HG02588 (cell line): ENCODE data around the gene CRYGC.
"Not testable (repeated sequence)": the region's sequence is repeated elsewhere in the genome, so short reads cannot be mapped to it uniquely, and the experiment has no call there.

Experiments
- ATAC-seq: cut with Tn5 transposase; IDR thresholded peaks from one replicate; pipeline ENCODE4 v1.9.1; 2021; ENCODE audit warnings: mild to moderate bottlenecking, moderate library complexity; ENCODE audit not compliant: unreplicated experiment

The CRYGC gene

DNA sequence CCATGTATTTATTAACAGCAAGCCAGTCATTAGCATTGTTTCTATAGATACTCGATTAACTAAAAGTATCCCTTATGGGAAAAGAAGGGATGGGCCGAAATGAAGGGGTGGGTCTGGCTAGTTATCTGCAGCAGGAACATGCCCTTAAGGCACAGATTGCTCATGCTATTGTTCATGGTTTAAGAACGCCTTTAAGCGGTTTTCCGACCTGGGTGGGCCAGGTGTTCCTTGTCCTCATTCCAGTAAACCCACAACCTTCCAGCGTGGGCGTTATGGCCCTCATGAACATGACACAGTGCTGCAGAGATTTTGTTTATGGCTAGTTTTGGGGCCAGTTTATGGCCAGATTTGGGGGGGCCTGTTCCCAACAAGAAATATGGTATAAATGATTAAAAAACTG is 8.7 kb upstream of the CRYGC start:
- not testable (repeated sequence) for ATAC-seq

GRCh38 chr2:208136716-208137094 is 7.1 kb upstream of the CRYGC start:
- no peak for ATAC-seq

- no peak for ATAC-seq
Measured at GRCh38 chr2:208135794-208136715, 6.4 kb upstream of the CRYGC start.

DNA sequence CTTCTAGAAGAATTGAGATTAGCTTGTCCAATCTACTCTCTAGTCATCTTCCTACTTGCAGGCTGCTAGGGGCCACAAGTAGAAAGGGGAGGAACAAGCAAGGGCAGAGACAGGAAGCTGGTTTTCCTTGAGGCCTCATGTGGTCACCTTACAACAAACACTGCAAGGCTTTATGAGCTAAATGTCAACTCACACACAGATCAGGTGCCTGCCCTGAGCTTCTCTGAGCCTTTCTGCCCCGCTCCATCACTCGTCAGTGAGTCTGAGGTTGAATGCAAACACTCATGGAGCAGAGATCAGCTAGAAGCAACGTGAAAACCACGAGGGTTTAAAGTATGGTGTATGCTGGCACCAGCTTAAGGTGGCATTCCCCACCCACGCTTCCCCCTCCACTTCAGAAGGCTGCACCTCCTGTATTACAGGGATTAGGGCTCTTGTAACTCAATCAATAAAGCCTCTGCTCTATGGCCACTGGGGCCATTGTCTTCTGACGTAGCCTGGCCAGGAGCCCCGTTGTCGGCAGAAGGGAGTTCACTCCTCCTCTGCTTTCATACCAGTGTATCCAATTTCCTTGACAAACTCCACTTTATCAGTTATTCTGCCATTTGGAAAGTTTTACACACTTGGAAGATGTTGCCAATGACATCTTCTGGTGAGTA is 5.4 kb upstream of the CRYGC start:
- ATAC-seq: no peak

DNA sequence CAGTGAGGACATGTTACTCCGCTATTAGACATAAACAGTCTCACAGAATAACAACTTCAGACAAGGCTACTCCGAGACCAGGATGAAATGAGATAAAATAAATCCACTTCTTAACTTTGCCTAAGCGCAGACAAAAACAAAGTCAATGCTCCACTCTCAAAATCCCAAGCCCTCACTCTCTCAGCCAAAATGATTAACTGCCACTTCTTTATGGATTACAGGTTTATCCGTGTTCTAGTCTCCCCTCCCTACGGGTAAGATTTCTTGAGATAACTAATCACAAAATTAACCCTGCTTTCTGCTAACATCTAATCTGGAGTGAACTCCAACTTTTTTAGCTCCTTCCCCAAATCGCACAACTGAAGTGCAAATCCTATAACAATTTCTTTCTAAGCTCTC is 1.1 kb upstream of the CRYGC start:
- no peak for ATAC-seq

DNA sequence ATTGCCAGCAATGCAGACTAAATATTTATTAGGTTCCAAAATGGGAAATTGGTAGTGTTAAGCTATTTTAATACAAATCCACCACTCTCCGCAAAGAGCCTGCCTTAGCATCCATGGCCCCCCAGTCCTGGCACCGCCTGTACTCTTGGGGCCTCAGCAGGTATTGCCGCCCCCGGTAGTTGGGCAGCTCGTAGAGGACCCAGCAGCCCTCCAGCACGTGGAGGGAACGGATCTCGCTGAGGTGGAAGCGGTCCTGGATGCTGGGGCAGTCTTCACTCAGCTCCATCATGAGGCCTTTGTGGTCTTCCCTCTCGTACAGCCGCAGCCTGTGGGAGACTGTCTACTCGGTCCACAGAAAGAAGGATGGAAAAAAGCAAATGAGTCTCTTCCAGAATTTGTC is 1.5 kb downstream of the CRYGC start:
- no peak for ATAC-seq

GRCh38 chr2:208127090-208127489 is 2.5 kb downstream of the CRYGC start:
- no peak for ATAC-seq

- no peak for ATAC-seq
Measured at GRCh38 chr2:208125251-208125650, 4.4 kb downstream of the CRYGC start.

- not testable (repeated sequence) for ATAC-seq
Measured at GRCh38 chr2:208124013-208124715, 5.5 kb downstream of the CRYGC start, which contains the start of gene CRYGD. Gene CRYGD (minus strand): TSS chr2:208124524. CDS start chr2:208124473, 51 bp downstream.

- no peak for ATAC-seq
Measured at GRCh38 chr2:208122248-208122647, 7.4 kb downstream of the CRYGC start.

DNA sequence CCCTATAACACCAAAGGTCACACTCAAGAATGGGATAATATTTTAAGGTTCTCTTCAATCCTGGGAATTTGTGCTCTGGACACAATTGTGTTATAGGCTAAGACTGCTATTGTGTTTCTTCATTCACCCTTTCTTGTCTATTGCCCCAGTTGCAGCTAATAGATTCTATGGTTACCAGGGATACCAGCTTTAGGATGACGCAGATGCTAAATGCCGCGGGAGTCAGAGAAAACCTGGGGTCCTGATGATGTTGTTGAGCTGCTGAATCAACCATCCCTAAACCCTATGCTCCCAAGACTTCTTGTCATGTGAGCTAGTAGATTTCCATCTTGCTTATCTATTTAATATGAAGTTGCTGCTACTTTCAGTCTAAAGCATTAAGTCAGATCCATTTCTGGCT is 10.7 kb downstream of the CRYGC start:
- no peak for ATAC-seq

DNA sequence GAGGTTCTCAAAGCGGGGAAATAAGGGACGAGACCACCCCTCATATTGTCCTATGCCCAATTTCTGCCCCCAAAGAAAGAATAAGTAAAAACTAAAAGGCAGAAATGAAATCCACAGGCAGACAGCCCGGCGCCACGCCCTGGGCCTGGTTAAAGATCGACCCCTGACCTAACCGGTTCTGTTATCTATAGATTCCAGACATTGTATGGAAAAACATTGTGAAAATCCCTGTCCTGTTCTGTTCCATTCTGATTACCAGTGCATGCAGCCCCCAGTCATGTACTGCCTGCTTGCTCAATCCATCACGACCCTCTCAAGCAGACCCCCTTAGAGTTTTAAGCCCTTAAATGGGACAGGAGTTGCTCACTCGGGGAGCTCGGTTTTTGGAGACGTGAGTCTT is 12.2 kb downstream of the CRYGC start:
- ATAC-seq: not testable (repeated sequence)

- no peak for ATAC-seq
Measured at GRCh38 chr2:208112969-208113368, 16.7 kb downstream of the CRYGC start.

GRCh38 chr2:208112273-208112745 is 17.3 kb downstream of the CRYGC start:
- ATAC-seq: not testable (repeated sequence)

DNA sequence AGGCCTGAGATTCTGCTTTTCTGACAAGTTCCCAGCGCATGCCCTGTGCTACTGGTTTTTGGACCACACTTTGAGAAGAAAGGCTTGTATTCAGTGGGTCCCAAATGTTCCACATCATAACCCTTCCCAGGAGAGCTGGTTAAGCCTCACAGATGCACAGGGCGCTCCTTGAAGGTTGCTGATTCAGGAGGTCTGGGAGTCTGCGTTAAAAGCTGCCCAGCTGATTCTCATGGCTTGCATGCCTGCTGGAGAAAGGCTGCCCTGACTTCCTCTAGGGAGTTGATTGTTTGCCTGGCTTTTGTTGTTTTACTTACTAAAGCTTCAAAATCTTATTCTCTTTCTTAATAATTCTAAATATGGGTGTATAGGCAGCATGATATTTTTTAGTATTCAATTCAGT is 26.0 kb downstream of the CRYGC start:
- ATAC-seq: no peak

DNA sequence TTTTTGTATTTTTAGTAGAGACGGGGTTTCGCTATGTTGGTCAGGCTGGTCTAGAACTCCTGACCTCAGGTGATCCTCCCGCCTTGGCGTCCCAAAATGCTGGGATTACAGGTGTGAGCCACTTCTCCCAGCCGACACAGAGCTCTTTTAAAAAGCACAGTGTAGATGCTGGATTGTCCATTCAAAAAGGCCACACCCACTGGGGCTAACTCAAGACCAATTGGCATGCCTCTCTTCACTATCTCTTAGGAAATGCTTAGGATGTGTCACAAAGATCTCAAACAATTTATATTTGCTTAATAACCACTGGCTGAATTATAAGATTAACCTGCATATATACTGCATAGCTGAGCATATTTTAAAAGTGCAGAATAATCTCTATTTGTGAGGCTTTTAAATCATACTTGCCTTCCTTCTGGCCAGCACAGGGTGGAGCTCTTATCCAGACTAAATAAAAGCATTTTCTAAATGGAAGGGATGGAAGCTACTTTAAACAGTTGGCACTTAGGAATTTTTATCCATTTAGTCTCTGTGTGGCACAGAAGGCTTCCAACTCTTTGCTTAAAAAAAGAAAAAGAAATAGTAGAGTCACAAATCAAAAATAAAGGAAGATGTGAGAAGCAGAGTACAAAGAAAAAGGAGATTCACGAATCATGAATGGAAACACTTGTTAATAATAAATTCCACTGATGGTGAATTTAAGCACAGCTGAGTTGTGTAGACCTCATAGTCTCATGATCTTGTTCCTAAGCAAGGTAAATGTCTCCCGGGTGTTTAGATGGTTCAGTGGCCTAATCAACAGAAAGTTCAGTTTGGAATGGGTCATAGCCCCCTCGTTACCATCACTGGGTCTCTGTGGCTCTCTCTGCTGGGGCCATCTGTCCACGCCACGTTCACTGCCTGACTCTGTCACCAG is 27.7 kb downstream of the CRYGC start:
- ATAC-seq: no peak

GRCh38 chr2:208099682-208100470 is 29.8 kb downstream of the CRYGC start:
- ATAC-seq: no peak

GRCh38 chr2:208098701-208099100 is 30.9 kb downstream of the CRYGC start:
- not testable (repeated sequence) for ATAC-seq

DNA sequence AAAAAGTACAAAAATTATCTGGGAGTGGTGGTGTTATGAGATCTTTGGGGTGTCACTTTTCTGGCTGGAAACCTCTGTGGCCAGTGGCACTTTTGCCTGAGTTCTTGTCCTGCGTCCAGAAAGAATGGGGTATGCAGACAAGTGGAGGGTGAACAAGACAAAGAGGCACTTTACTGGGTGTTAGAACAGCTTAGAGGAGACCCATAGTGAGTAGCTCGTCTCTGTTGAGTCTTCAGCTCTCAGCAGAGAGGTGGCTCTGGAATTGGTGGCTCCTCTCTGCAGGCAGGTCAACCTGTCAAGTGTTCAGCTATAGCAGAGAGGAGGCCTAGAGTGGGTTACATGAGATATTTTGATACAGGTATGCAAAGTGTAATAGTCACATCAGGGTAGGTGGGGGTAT is 31.4 kb downstream of the CRYGC start:
- ATAC-seq: no peak

- no peak for ATAC-seq
Measured at GRCh38 chr2:208097801-208098200, 31.8 kb downstream of the CRYGC start.
